Panc1 (cell line): Measurements from ENCODE around the gene ARFIP1.

Experiments
- POLR2AphosphoS5 ChIP-seq: IDR thresholded peaks from 2 replicates; pipeline ENCODE4 v1.6.1; 2012; ENCODE audit warnings: mild to moderate bottlenecking, low read depth, low read length, moderate library complexity
- SIN3A ChIP-seq: IDR thresholded peaks from 2 replicates; pipeline ENCODE4 v1.6.1; 2012; ENCODE audit warnings: low read depth, mild to moderate bottlenecking, low read length, moderate library complexity, borderline replicate concordance; ENCODE audit not compliant: insufficient read depth
- TCF7L2 ChIP-seq: IDR thresholded peaks from 2 replicates; pipeline ENCODE4 v1.6.1; 2011; ENCODE audit warnings: mild to moderate bottlenecking, low read depth, low read length, inconsistent platforms
- TF ChIP-seq, protein P1 (sequence below): fragments of 450-650 bp; IDR thresholded peaks from 2 replicates; pipeline ENCODE4 v1.5.1; 2017; ENCODE audit warnings: mild to moderate bottlenecking
- TF ChIP-seq, protein P2 (sequence below), 2 experiments: IDR thresholded peaks; 2 replicates each; pipeline ENCODE4 v1.6.1; 2011 to 2012; ENCODE audit warnings: low read depth in 2 of 2, control low read depth in 1 of 2, low read length in 1 of 2, mild to moderate bottlenecking in 1 of 2, moderate library complexity in 1 of 2; ENCODE audit not compliant: insufficient read depth in 1 of 2

- TF ChIP-seq, protein P1, sequence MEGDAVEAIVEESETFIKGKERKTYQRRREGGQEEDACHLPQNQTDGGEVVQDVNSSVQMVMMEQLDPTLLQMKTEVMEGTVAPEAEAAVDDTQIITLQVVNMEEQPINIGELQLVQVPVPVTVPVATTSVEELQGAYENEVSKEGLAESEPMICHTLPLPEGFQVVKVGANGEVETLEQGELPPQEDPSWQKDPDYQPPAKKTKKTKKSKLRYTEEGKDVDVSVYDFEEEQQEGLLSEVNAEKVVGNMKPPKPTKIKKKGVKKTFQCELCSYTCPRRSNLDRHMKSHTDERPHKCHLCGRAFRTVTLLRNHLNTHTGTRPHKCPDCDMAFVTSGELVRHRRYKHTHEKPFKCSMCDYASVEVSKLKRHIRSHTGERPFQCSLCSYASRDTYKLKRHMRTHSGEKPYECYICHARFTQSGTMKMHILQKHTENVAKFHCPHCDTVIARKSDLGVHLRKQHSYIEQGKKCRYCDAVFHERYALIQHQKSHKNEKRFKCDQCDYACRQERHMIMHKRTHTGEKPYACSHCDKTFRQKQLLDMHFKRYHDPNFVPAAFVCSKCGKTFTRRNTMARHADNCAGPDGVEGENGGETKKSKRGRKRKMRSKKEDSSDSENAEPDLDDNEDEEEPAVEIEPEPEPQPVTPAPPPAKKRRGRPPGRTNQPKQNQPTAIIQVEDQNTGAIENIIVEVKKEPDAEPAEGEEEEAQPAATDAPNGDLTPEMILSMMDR: no peak
- TF ChIP-seq POLR2AphosphoS5: no peak
- TF ChIP-seq, protein P2, sequence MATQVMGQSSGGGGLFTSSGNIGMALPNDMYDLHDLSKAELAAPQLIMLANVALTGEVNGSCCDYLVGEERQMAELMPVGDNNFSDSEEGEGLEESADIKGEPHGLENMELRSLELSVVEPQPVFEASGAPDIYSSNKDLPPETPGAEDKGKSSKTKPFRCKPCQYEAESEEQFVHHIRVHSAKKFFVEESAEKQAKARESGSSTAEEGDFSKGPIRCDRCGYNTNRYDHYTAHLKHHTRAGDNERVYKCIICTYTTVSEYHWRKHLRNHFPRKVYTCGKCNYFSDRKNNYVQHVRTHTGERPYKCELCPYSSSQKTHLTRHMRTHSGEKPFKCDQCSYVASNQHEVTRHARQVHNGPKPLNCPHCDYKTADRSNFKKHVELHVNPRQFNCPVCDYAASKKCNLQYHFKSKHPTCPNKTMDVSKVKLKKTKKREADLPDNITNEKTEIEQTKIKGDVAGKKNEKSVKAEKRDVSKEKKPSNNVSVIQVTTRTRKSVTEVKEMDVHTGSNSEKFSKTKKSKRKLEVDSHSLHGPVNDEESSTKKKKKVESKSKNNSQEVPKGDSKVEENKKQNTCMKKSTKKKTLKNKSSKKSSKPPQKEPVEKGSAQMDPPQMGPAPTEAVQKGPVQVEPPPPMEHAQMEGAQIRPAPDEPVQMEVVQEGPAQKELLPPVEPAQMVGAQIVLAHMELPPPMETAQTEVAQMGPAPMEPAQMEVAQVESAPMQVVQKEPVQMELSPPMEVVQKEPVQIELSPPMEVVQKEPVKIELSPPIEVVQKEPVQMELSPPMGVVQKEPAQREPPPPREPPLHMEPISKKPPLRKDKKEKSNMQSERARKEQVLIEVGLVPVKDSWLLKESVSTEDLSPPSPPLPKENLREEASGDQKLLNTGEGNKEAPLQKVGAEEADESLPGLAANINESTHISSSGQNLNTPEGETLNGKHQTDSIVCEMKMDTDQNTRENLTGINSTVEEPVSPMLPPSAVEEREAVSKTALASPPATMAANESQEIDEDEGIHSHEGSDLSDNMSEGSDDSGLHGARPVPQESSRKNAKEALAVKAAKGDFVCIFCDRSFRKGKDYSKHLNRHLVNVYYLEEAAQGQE (IDR thresholded peaks at IDR 0.05; ENCODE audit: insufficient read depth in 1 of 2, low read depth in 2 of 2, low read length in 1 of 2): no peak
- TF ChIP-seq TCF7L2: no peak
- TF ChIP-seq SIN3A: no peak
Measured at GRCh38 chr4:152777488-152777887, 2.3 kb upstream of the ARFIP1 start.
